Dermis blood vessel endothelial cell (primary cell): ENCODE data around the gene OR2A12. TPM values are rescaled to one million over a fixed set of nuclear protein-coding genes. Genes with fewer than 3 reads are reported as not detected.
"Not testable (repeated sequence)": the region's sequence is repeated elsewhere in the genome, so short reads cannot be mapped to it uniquely, and the experiment has no call there.

Experiments used
- DNase-seq: peaks from one replicate; pipeline ENCODE4 v3.0.0; 2010
- total RNA-seq: library from RNA; depleted of rRNA; stranded (reverse); fragments of >200 nt; gene quantifications from 2 replicates; pipeline ENCODE4 v1.2.3, GENCODE V29; 2014

Gene OR2A12
- total RNA-seq, 1 donor from 2014 or later, result not detected

DNA sequence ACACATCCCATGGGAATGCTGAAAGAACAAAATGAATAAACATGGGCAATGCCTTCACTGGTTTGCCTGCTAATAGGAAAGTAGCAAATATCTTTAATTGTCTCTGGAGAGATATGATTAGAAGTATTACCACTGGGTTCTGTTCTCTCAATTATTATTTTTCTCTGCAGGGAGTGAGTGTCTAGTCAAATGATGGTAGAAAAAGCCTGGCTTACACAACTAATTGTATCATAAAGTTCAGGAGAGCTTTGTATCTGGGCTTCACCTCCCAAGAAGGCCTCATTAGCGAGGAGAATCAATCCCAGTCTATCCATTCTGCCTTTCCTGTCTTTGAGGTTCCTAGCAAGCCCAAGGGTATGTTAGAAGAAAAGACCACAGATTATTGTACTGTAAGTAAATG lies 36.8 kb downstream of the OR2A12 start, which contains the start of gene OR2A14:
TSS of gene OR2A14 (plus strand) at position 301 of the 400 bp plus-strand sequence. CDS start 5,937 bp downstream, outside the sequence.
- no peak for DNase-seq

DNA sequence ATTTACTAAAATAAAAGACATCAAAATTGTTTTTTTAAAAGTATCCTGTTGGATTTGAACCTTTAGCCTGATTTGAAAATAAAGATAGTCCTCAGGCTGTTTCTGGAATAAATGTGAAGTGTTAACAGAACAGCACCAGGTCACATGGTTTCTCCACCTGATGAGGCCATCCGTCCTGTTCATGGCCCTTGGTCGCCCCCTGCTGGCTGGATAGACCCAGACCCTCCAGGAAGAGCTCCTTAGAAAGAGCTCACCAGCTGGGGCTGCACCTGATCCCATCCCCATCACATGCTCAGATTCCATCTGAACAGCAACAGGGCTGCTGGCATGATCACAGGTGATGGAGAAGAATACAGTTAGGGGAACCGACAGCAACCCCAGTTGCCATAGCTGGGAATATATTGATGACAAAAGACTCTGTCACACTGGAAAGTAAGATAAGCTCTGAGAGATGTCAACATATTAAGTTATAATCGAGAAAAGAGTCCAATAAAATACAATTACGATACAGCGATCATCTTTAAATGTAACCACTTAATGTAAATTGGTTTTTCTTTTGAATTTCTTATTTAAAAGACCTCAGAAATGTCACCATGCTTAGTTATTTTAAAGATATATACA lies 41.7 kb downstream of the OR2A12 start:
- DNase-seq, result peak; percentile 90

DNA sequence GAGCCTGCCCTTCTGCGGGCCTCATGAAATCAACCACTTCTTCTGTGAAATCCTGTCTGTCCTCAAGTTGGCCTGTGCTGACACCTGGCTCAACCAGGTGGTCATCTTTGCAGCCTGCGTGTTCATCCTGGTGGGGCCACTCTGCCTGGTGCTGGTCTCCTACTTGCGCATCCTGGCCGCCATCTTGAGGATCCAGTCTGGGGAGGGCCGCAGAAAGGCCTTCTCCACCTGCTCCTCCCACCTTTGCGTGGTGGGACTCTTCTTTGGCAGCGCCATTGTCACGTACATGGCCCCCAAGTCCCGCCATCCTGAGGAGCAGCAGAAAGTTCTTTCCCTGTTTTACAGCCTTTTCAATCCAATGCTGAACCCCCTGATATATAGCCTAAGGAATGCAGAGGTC lies 43.5 kb downstream of the OR2A12 start:
- not testable (repeated sequence) for DNase-seq

DNA sequence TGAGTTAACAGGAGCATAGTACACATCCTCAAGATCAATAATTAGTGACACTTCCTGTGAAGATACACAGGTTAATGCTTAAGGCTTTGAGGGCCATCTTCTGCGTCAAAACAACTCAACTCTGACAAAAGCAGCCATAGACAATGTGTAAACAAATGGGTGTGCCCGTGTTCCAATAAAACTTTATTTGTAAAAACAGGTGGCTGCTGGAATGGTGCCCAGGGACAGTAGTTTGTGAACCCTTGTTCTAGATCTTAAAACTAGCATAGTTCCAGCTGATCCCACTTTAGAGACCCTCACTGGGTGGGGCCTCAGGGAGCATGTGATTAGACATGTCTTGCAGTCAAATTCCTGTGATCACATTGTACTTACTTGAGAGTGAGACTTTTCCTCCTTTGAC lies 44.7 kb downstream of the OR2A12 start:
- DNase-seq, result no peak

DNA sequence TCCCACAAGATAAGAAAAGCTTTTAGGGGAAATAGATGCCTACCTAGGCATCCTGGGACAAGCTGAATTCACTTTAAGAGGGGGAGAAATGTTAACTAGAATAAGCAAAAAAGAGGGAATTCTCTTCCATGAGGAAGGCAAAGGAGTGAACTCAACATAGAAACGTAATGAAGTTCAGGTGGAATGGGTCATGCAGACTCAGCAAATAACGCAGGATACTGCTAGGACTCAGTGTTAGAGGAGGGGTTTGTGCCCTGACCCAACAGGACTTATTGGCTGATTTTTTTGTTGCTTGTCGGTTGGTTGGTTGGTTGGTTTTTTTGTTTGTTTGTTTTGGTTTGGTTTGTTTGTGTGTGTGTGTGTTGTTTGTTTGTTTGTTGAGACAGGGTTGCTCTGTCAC lies 46.2 kb downstream of the OR2A12 start:
- DNase-seq, result no peak

DNA sequence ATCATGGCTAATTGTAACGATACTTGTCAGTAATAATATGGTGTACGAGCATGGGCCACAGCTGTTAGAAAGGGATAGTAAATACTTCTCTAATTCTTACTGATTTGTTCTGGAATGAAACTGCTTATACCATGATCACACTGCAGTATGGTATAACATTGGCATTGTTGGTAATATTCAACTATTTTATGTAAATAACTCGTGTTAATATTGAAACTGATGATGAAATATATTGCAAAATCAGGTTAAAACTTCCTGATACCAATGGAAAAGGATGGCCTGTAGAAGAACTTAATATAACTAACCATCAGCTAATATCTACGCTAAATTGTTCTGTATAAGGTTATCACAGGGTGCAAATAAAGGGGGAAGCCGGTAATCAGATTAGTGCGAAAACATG lies 47.2 kb downstream of the OR2A12 start:
- no peak for DNase-seq

DNA sequence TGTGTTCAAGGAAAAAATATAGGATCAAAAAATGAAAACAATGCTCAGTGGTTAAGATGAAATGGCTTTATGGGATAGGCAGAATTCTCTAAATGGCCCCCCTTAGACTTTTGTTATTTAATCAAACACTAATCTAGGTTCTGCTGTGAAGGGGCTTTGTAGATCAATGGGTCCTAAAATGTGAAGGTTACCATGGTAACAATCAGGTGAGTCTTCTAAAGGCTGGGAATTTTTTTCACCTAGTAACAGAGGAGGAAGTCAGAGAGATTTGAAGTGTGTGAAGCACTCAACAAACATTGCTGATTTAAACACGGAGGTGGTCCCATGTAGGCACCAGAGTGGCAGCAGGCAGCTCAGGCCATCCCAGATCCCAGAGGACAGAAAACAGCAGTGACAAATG lies 48.0 kb downstream of the OR2A12 start:
- DNase-seq, result no peak

DNA sequence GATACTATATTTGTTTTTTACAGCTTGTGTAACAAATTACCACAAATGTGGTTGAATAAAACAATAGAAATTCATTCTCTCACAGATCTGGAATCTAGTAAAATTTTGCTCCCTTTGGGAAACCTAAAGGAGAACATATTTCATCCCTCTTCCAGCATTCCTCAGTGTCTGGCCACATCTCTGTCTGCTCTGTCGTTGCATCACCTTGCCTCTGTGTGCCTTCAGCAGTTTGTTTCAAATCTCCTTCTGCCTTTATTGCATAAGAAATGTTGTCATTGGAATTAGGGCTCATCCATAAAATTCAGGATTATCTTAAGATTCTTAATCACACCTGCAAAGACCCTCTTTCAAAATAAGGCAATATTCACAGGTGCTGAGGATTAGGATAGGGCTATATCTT lies 51.4 kb downstream of the OR2A12 start:
- DNase-seq, result no peak

DNA sequence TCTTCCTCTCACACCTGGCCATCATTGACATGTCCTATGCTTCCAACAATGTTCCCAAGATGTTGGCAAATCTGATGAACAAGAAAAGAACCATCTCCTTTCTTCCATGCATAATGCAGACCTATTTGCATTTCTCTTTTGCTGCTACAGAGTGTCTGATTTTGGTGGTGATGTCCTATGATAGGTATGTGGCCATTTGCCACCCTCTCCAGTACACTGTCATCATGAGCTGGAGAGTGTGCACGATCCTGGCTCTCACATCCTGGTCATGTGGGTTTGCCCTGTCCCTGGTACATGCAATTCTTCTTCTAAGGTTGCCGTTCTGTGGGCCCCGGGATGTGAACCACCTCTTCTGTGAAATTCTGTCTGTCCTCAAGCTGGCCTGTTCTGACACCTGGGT lies 56.1 kb downstream of the OR2A12 start:
- DNase-seq, result no peak

DNA sequence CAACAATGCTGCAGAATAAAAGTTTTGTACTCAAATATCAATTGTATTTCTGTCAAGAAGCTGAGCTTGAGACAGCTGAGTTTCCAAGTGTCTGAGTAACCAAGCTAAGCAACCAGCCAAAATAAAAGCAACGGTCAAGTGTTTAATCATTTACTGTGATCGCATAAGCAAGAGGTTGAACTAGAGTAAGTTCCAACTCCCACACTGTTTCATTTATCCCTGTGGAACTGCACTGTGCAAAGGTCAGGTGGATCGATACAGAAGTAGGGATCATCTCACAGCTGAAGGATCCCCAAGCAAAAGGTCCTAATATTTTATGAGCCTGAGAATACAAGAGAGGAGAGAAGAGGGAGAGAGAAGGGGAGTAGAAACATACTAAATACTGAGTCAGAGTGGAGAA lies 58.3 kb downstream of the OR2A12 start:
- DNase-seq, result no peak

DNA sequence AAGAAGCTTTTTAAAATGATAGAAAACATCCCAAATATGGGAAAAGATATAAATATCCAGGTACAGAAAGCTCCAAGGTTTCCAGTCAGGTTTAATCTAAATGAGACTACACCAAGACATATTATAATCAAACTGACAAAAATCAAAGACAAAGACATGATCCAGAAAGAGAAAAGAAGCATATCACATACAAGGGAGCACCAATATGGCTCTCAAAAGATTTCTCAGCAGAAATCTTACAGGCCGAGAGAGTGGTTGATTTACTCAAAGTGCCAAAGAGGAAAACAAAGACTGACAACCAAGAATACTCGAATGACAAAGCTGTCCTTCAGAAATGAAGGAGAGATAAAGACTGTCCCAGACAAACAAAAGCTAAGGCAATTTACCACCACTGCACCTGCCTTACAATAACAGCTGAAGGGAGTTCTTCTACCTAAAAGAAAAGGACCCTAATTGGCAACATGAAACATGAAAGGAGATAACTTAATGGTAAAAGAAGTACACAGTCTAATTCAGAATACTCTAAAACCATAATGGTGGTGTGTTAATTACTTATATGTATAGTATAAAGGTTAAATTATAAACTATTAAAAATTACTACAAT lies 62.2 kb downstream of the OR2A12 start:
- no peak for DNase-seq

Other genes starting within 250 kb of the OR2A12 start
- gene TCAF1, start 184.1 kb upstream of the OR2A12 start, total RNA-seq, result 59.4 and 75.6 TPM in 2 replicates
- not detected in 2 replicates for gene OR2F2, start 151.0 kb upstream of the OR2A12 start, total RNA-seq
- gene OR2F1, start 131.4 kb upstream of the OR2A12 start, total RNA-seq, result not detected in 2 replicates
- not detected in 2 replicates for gene OR6B1, start 86.0 kb upstream of the OR2A12 start, total RNA-seq
- gene OR2A5, start 37.3 kb upstream of the OR2A12 start, total RNA-seq, result not detected in 2 replicates
- not detected in 2 replicates for gene OR2A25, start 16.5 kb upstream of the OR2A12 start, total RNA-seq
- not detected in 2 replicates for gene OR2A2, start 23.3 kb downstream of the OR2A12 start, total RNA-seq
- not detected in 2 replicates for gene OR2A14, start 36.9 kb downstream of the OR2A12 start, total RNA-seq
- gene CTAGE4, start 97.2 kb downstream of the OR2A12 start, total RNA-seq, result 0.17 TPM in 1 of 2 replicates, not detected in the other
- gene ARHGEF35, start 109.6 kb downstream of the OR2A12 start, total RNA-seq, result under 0.01 and 0.23 TPM in 2 replicates
- not detected in 2 replicates for gene OR2A42, start 153.3 kb downstream of the OR2A12 start, total RNA-seq
- gene OR2A7, start 178.5 kb downstream of the OR2A12 start, total RNA-seq, result 0.05 TPM in 1 of 2 replicates, not detected in the other
- gene CTAGE8, start 183.0 kb downstream of the OR2A12 start, total RNA-seq, result 0.14 TPM in 1 of 2 replicates, not detected in the other
- gene OR2A1, start 226.1 kb downstream of the OR2A12 start, total RNA-seq, result not detected in 2 replicates